ENCODE results near the gene FSIP1. TPM values are rescaled to one million over a fixed set of nuclear protein-coding genes. Genes with fewer than 3 reads are reported as not detected.

The FSIP1 gene
- polyA plus RNA-seq, 2 of the 4 experiments (the other 2 are of a cell fraction) = 0.71 to 0.93 TPM

- ATAC-seq = no peak
- ChIA-PET POLR2A (interaction anchor here (0.6 to 2.3 kb wide), 5 partner anchors 174 to 410 kb away, joined by 3 to 11 read pairs (median 3); no protein-coding TSS in a partner anchor), CTCF (interaction anchor here (0.6 to 5.0 kb wide), 14 partner anchors 9 to 876 kb away, joined by 3 to 79 read pairs (median 8); no protein-coding TSS in a partner anchor)
- Histone ChIP-seq H3K27ac (peak overlapping the region; percentile 87 to 99; a peak in 5 of 6 replicates), H3K4me3 (peak overlapping the region; percentile 95), H3K9me3 (no peaks in the 10 kb centered on the region), H3K4me2 (peak overlapping the region; percentile 97), H3K4me1 (peaks cover 37% of the 10 kb centered on the region)
- no peak for FAIRE-seq
- DNase-seq (ENCODE audit: low read depth in 1 of 2, low spot score in 1 of 2) = no peak
- WGBS (ENCODE audit: missing lambda C conversion rate) = 53% methylated on average over 9 of the region's 20 CpGs
- no peak for TF ChIP-seq MAFK (IDR thresholded peaks at IDR 0.05; ENCODE audit: partially characterized antibody)
- no peak for TF ChIP-seq HOXA7 (CRISPR knock-in tag; IDR thresholded peaks at IDR 0.05)
- no peak for TF ChIP-seq ZFP36 (IDR thresholded peaks at IDR 0.05; ENCODE audit: borderline replicate concordance, partially characterized antibody)
- no peak for TF ChIP-seq JUN (IDR thresholded peaks at IDR 0.05)
- no peak for TF ChIP-seq MYC (IDR thresholded peaks at IDR 0.05; ENCODE audit: borderline replicate concordance, low read length)
- TF ChIP-seq HDAC2 (IDR thresholded peaks at IDR 0.05) = no peak
- 0 out of 2 replicates have a peak, but pooled peaks have one; percentile 3 for TF ChIP-seq GATA3 (IDR thresholded peaks at IDR 0.05; ENCODE audit: borderline replicate concordance)
Observed at GRCh38 chr15:39582286-39582976, 200.2 kb downstream of the FSIP1 start.

GRCh38 chr15:39581793-39582285 is 200.8 kb downstream of the FSIP1 start:
- Histone ChIP-seq H3K9me3 (no peaks in the 10 kb centered on the region), H3K27ac (peak overlapping the region; percentile 87 to 99), H3K4me2 (peak overlapping the region; percentile 97), H3K4me1 (peaks cover 37% of the 10 kb centered on the region), H3K4me3 (peak overlapping the region; percentile 95)
- POLR2A ChIA-PET = interaction anchor here (0.6 to 2.3 kb wide), 7 partner anchors 174 to 838 kb away, joined by 3 to 11 read pairs (median 4); no protein-coding TSS in a partner anchor
- TF ChIP-seq SMC3 (IDR thresholded peaks at IDR 0.05) (peak; percentile 45; the same call in 2 of the 3 replicates), HES2 (IDR thresholded peaks at IDR 0.05) (no peak), ZSCAN20 (CRISPR knock-in tag; IDR thresholded peaks at IDR 0.05) (no peak), ZFP36 (IDR thresholded peaks at IDR 0.05; ENCODE audit: borderline replicate concordance, partially characterized antibody) (no peak), RAD21 (conservative IDR thresholded peaks at IDR 0.05 in 1 of 2, IDR thresholded peaks at IDR 0.05 in 1 of 2) (peak; percentile 56 to 57), CTCF (IDR thresholded peaks at IDR 0.05) (peak; percentile 40; the same call in 2 of the 3 replicates), BHLHE40 (IDR thresholded peaks at IDR 0.05; ENCODE audit: low read depth, low read length) (no peak)
- CTCF ChIA-PET = interaction anchor here (0.6 to 5.0 kb wide), 15 partner anchors 9 to 876 kb away, joined by 3 to 79 read pairs (median 9); no protein-coding TSS in a partner anchor
- FAIRE-seq (no peak), DNase-seq (ENCODE audit: low read depth in 1 of 2, low spot score in 1 of 2) (peak; percentile 52 to 69), ATAC-seq (peak; percentile 65 to 72)
- 43% methylated on average over 9 of the region's 13 CpGs for WGBS (ENCODE audit: missing lambda C conversion rate)

GRCh38 chr15:39581242-39581792 is 201.3 kb downstream of the FSIP1 start:
- peak; percentile 17 to 44; a peak in 3 of 6 replicates for ATAC-seq

More at GRCh38 chr15:39581242-39581792, 201.3 kb downstream of the FSIP1 start:
- H3K4me2 ChIP-seq = peak overlapping the region; percentile 97
- ChIA-PET POLR2A (interaction anchor here (0.6 to 2.3 kb wide), 21 partner anchors 175 to 873 kb away, joined by 3 to 31 read pairs (median 4); no protein-coding TSS in a partner anchor), CTCF (interaction anchor here (0.6 to 5.0 kb wide), 34 partner anchors 10 to 883 kb away, joined by 3 to 79 read pairs (median 6); partner anchors contain the start of gene FSIP1)
- peak overlapping the region; percentile 87 to 99 for H3K27ac ChIP-seq
- FAIRE-seq = no peak
- WGBS (ENCODE audit: missing lambda C conversion rate) = 2% methylated on average over 8 of the region's 18 CpGs
- TF ChIP-seq FOXS1 (CRISPR knock-in tag; IDR thresholded peaks at IDR 0.05) = no peak
- no peak for TF ChIP-seq TFCP2L1 (CRISPR knock-in tag; IDR thresholded peaks at IDR 0.05)
- no peak for TF ChIP-seq PBX3 (IDR thresholded peaks at IDR 0.05)
- TF ChIP-seq CEBPB (IDR thresholded peaks at IDR 0.05) = no peak
- TF ChIP-seq CTCF (IDR thresholded peaks at IDR 0.05) = no peak
- no peak for TF ChIP-seq HOXA7 (CRISPR knock-in tag; IDR thresholded peaks at IDR 0.05)
- H3K4me3 ChIP-seq = peak overlapping the region; percentile 95
- H3K9me3 ChIP-seq = no peaks in the 10 kb centered on the region
- H3K4me1 ChIP-seq = peaks cover 37% of the 10 kb centered on the region
- no peak for DNase-seq (ENCODE audit: low read depth in 1 of 2, low spot score in 1 of 2)
